H9 (cell line): ENCODE results near the gene ELANE. TPM values are rescaled to one million over a fixed set of nuclear protein-coding genes. Genes with fewer than 3 reads are reported as not detected.
"Not testable (repeated sequence)": the region's sequence is repeated elsewhere in the genome, so short reads cannot be mapped to it uniquely, and the experiment has no call there.

Experiments
- DNase-seq: peaks from one replicate; pipeline ENCODE4 v3.0.0-alpha.2; 2017
- H2AFZ ChIP-seq: one replicate; pipeline ENCODE4 v1.6.1; 2013; ENCODE audit warnings: mild to moderate bottlenecking, low read length, control low read depth, moderate library complexity
- H2AK5ac ChIP-seq: 2 replicates; pipeline ENCODE4 v1.6.1; 2013; ENCODE audit warnings: low read length, control low read depth, mixed read lengths; ENCODE audit not compliant: insufficient read length
- H2BK120ac ChIP-seq: one replicate; pipeline ENCODE4 v1.6.1; 2013; ENCODE audit warnings: low read depth, mild to moderate bottlenecking, low read length, control low read depth, inconsistent platforms; ENCODE audit not compliant: poor library complexity, severe bottlenecking
- H2BK12ac ChIP-seq: 2 replicates; pipeline ENCODE4 v1.6.1; 2013; ENCODE audit warnings: low read length, control low read depth, mixed read lengths, low read depth; ENCODE audit not compliant: insufficient read length
- H2BK15ac ChIP-seq: 2 replicates; pipeline ENCODE4 v1.6.1; 2013; ENCODE audit warnings: low read depth, low read length, control low read depth
- H2BK20ac ChIP-seq: one replicate; pipeline ENCODE4 v1.6.1; 2013; ENCODE audit warnings: low read depth, mild to moderate bottlenecking, low read length, control low read depth, inconsistent platforms; ENCODE audit not compliant: poor library complexity, severe bottlenecking
- H2BK5ac ChIP-seq: 2 replicates; pipeline ENCODE4 v1.6.1; 2013; ENCODE audit warnings: low read length, control low read depth, mixed read lengths; ENCODE audit not compliant: insufficient read length
- H3K14ac ChIP-seq: 2 replicates; pipeline ENCODE4 v1.6.1; 2013; ENCODE audit warnings: low read length, control low read depth; ENCODE audit not compliant: insufficient read depth
- H3K18ac ChIP-seq: 2 replicates; pipeline ENCODE4 v1.6.1; 2013; ENCODE audit warnings: low read depth, mild to moderate bottlenecking, mixed read lengths, low read length, control low read depth; ENCODE audit not compliant: insufficient read length
- H3K23ac ChIP-seq: 2 replicates; pipeline ENCODE4 v1.6.1; 2013; ENCODE audit warnings: low read length, control low read depth, mixed read lengths, low read depth; ENCODE audit not compliant: insufficient read length
- H3K23me2 ChIP-seq: 2 replicates; pipeline ENCODE4 v1.6.1; 2013; ENCODE audit warnings: low read depth, mild to moderate bottlenecking, mixed read lengths, low read length, control low read depth; ENCODE audit not compliant: insufficient read length, poor library complexity, severe bottlenecking
- H3K27ac ChIP-seq: 2 replicates; pipeline ENCODE4 v1.5.1; 2013; ENCODE audit warnings: low read length, control low read depth, mixed read lengths, low read depth; ENCODE audit not compliant: insufficient read length
- H3K27me3 ChIP-seq: 2 replicates; pipeline ENCODE4 v1.6.1; 2013; ENCODE audit warnings: low read length, control low read depth, inconsistent platforms; ENCODE audit not compliant: insufficient read depth
- H3K4ac ChIP-seq: 2 replicates; pipeline ENCODE4 v1.6.1; 2013; ENCODE audit warnings: low read depth, mild to moderate bottlenecking, control low read depth, inconsistent platforms, low read length, moderate library complexity
- H3K4me1 ChIP-seq: 2 replicates; pipeline ENCODE4 v1.6.1; 2013; ENCODE audit warnings: low read length, control low read depth, inconsistent platforms; ENCODE audit not compliant: insufficient read depth
- H3K4me2 ChIP-seq: 2 replicates; pipeline ENCODE4 v1.6.1; 2013; ENCODE audit warnings: low read length, control low read depth, mixed read lengths; ENCODE audit not compliant: insufficient read length, insufficient read depth
- H3K56ac ChIP-seq: 2 replicates; pipeline ENCODE4 v1.6.1; 2013; ENCODE audit warnings: low read depth, mild to moderate bottlenecking, mixed read lengths, low read length, control low read depth; ENCODE audit not compliant: insufficient read length
- H3K79me1 ChIP-seq: 2 replicates; pipeline ENCODE4 v1.6.1; 2013; ENCODE audit warnings: low read depth, mild to moderate bottlenecking, moderate library complexity, low read length, control low read depth, inconsistent platforms; ENCODE audit not compliant: insufficient read depth, poor library complexity, severe bottlenecking
- H3K79me2 ChIP-seq: 2 replicates; pipeline ENCODE4 v1.6.1; 2013; ENCODE audit warnings: low read length, control low read depth, inconsistent platforms; ENCODE audit not compliant: insufficient read depth
- H3K9ac ChIP-seq: 2 replicates; pipeline ENCODE4 v1.6.1; 2013; ENCODE audit warnings: low read length, control low read depth, mixed read lengths; ENCODE audit not compliant: insufficient read length; ENCODE audit errors: extremely low read depth
- H3K9me3 ChIP-seq: one replicate; pipeline ENCODE4 v1.6.1; 2013; ENCODE audit warnings: low read depth, low read length, inconsistent platforms; ENCODE audit not compliant: control insufficient read depth
- H3T11ph ChIP-seq: one replicate; pipeline ENCODE4 v1.6.1; 2013; ENCODE audit warnings: mild to moderate bottlenecking, low read length, control low read depth, inconsistent platforms
- H4K20me1 ChIP-seq: one replicate; pipeline ENCODE4 v1.6.1; 2013; ENCODE audit not compliant: control insufficient read depth, insufficient read length, insufficient read depth
- H4K5ac ChIP-seq: 2 replicates; pipeline ENCODE4 v1.6.1; 2013; ENCODE audit warnings: low read depth, mild to moderate bottlenecking, mixed read lengths, low read length, control low read depth; ENCODE audit not compliant: insufficient read length
- H4K8ac ChIP-seq: replicated peaks from 2 replicates; pipeline ENCODE4 v1.6.1; 2013; ENCODE audit warnings: low read length, control low read depth, mixed read lengths, low read depth; ENCODE audit not compliant: insufficient read length
- H4K91ac ChIP-seq: 2 replicates; pipeline ENCODE4 v1.6.1; 2013; ENCODE audit warnings: low read depth, mild to moderate bottlenecking, moderate library complexity, mixed read lengths, low read length, control low read depth; ENCODE audit not compliant: insufficient read length
- H3K27ac Mint-ChIP-seq, 3 experiments: 2 replicates in 2 of 3; 3 replicates in 1 of 3; pipeline ENCODE4 v1.8.0; 2020 to 2021; ENCODE audit warnings: mixed read lengths in 3 of 3, mild to moderate bottlenecking in 1 of 3, moderate library complexity in 1 of 3
- H3K27me3 Mint-ChIP-seq: 2 replicates; pipeline ENCODE4 v1.8.0; 2021; ENCODE audit warnings: low read depth, mild to moderate bottlenecking, moderate library complexity, mixed read lengths
- H3K36me3 Mint-ChIP-seq, 3 experiments: 2 replicates in 2 of 3; 3 replicates in 1 of 3; pipeline ENCODE4 v1.8.0; 2020 to 2021; ENCODE audit warnings: low read depth in 3 of 3, mixed read lengths in 3 of 3; ENCODE audit not compliant: insufficient read depth in 1 of 3
- H3K4me1 Mint-ChIP-seq, 2 experiments: 2 replicates each; pipeline ENCODE4 v1.8.0; 2020; ENCODE audit warnings: mixed read lengths in 2 of 2
- H3K4me3 Mint-ChIP-seq, 2 experiments: 2 replicates in 1 of 2; 3 replicates in 1 of 2; pipeline ENCODE4 v1.8.0; 2020 to 2021; ENCODE audit warnings: mild to moderate bottlenecking in 2 of 2, mixed read lengths in 2 of 2, moderate library complexity in 1 of 2
- H3K9me3 Mint-ChIP-seq, 2 experiments: 2 replicates in 1 of 2; 3 replicates in 1 of 2; pipeline ENCODE4 v1.8.0; 2020; ENCODE audit warnings: mild to moderate bottlenecking in 2 of 2, mixed read lengths in 2 of 2, moderate library complexity in 1 of 2
- WGBS: extraction: QIAGEN DNeasy Blood & Tissue Kit; methylation state at CpG from one replicate; pipeline ENCODE4 v1.1.7; 2013; ENCODE audit warnings: missing lambda C conversion rate, low lambda C conversion rate, mixed read lengths; ENCODE audit not compliant: insufficient read length; ENCODE audit errors: extremely low coverage; 5-methylcytosine and 5-hydroxymethylcytosine counted together
- total RNA-seq: library from RNA; stranded (reverse); gene quantifications from 2 replicates; pipeline ENCODE4 v1.2.1, GENCODE V29; 2021
- TF ChIP-seq, protein P1 (sequence below): fragments of 200-600 bp; sonication (generic); conservative IDR thresholded peaks from 3 replicates; pipeline ENCODE4 v1.8.0; 2021; ENCODE audit warnings: antibody characterized with exemption, mild to moderate bottlenecking

ELANE gene
- total RNA-seq, 1 experiment from 2014 or later, result not detected

GRCh38 chr19:840519-841206 lies 11.4 kb upstream of the ELANE start, which contains the start of gene PRTN3:
PRTN3 (plus strand) TSS chr19:840999; CDS start chr19:841009, 10 bp downstream.
- Histone ChIP-seq H3K4me2 (no peak within 1 kb of the TSS), H2BK15ac (no peak within 1 kb of the TSS), H4K20me1 (no peaks in the 10 kb centered on the region), H4K5ac (no peak within 1 kb of the TSS), H2BK120ac (no peak within 1 kb of the TSS), H4K91ac (no peak within 1 kb of the TSS), H3K27ac (no peak within 1 kb of the TSS), H2BK20ac (no peak within 1 kb of the TSS), H3K27me3 (peaks cover 3% of the 10 kb centered on the region; the same call in 1 of the 2 replicates), H3K4me1 (no peaks in the 10 kb centered on the region), H2AFZ (no peak within 1 kb of the TSS), H3K23ac (no peak within 1 kb of the TSS), H3T11ph (no peak within 1 kb of the TSS), H3K9me3 (no peaks in the 10 kb centered on the region), H2BK5ac (no peak within 1 kb of the TSS), H3K9ac (no peak within 1 kb of the TSS), H3K23me2 (peaks cover 2% of the 10 kb centered on the region), H3K79me2 (no peaks in the 10 kb centered on the region), H3K79me1 (no peaks in the 10 kb centered on the region), H2AK5ac (no peak within 1 kb of the TSS), H3K18ac (no peak within 1 kb of the TSS), H3K4ac (no peak within 1 kb of the TSS), H3K14ac (no peak within 1 kb of the TSS), H2BK12ac (no peak within 1 kb of the TSS), H4K8ac (no peak within 1 kb of the TSS), H3K56ac (no peak within 1 kb of the TSS)
- Mint-ChIP-seq H3K4me1 (peaks cover under 1 to 5% of the 10 kb centered on the region in 2 experiments; a peak in 2 of 4 replicates), H3K36me3 (no peaks in the 10 kb centered on the region; a peak in 1 of 7 replicates), H3K4me3 (no peak within 1 kb of the TSS; a peak in 1 of 5 replicates), H3K27ac (no peak within 1 kb of the TSS; a peak in 1 of 7 replicates), H3K27me3 (peaks cover 47% of the 10 kb centered on the region), H3K9me3 (peaks cover 0 to 4% of the 10 kb centered on the region in 2 experiments; a peak in 3 of 5 replicates)
- DNase-seq, result no peak
- WGBS, result no CpG with 5 or more reads among the region's 24 CpGs
- TF ChIP-seq, protein P1, sequence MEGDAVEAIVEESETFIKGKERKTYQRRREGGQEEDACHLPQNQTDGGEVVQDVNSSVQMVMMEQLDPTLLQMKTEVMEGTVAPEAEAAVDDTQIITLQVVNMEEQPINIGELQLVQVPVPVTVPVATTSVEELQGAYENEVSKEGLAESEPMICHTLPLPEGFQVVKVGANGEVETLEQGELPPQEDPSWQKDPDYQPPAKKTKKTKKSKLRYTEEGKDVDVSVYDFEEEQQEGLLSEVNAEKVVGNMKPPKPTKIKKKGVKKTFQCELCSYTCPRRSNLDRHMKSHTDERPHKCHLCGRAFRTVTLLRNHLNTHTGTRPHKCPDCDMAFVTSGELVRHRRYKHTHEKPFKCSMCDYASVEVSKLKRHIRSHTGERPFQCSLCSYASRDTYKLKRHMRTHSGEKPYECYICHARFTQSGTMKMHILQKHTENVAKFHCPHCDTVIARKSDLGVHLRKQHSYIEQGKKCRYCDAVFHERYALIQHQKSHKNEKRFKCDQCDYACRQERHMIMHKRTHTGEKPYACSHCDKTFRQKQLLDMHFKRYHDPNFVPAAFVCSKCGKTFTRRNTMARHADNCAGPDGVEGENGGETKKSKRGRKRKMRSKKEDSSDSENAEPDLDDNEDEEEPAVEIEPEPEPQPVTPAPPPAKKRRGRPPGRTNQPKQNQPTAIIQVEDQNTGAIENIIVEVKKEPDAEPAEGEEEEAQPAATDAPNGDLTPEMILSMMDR, result no peak

GRCh38 chr19:842802-843179 lies 9.3 kb upstream of the ELANE start:
- H3K27ac ChIP-seq, H3K23me2 ChIP-seq, H2AFZ ChIP-seq, H3K9me3 Mint-ChIP-seq, H4K20me1 ChIP-seq, H3K27me3 ChIP-seq, H3K4me1 ChIP-seq, H3K27ac Mint-ChIP-seq, H2BK20ac ChIP-seq, H4K91ac ChIP-seq, H3K23ac ChIP-seq, H3T11ph ChIP-seq, H2BK12ac ChIP-seq, H3K9ac ChIP-seq, H3K79me1 ChIP-seq, H3K9me3 ChIP-seq, H3K4ac ChIP-seq, DNase-seq, H3K56ac ChIP-seq, H2BK120ac ChIP-seq, H3K36me3 Mint-ChIP-seq, H3K14ac ChIP-seq, H3K18ac ChIP-seq, H2BK5ac ChIP-seq, H3K79me2 ChIP-seq, H2BK15ac ChIP-seq, H4K8ac ChIP-seq, H3K4me2 ChIP-seq, H4K5ac ChIP-seq, H2AK5ac ChIP-seq: not testable (repeated sequence)
- peaks cover 2 to 11% of the 10 kb centered on the region in 2 experiments; a peak in 2 of 4 replicates for H3K4me1 Mint-ChIP-seq
- H3K27me3 Mint-ChIP-seq, result peaks cover 52% of the 10 kb centered on the region
- peak overlapping the region in 1 of 2 experiments; percentile 73; a peak in 3 of 5 replicates for H3K4me3 Mint-ChIP-seq
- WGBS, result no CpG with 5 or more reads among the region's 7 CpGs
